Right kidney (tissue), 1 donor: Measurements from ENCODE around the gene GPRIN3.
"Not testable (repeated sequence)": the region's sequence is repeated elsewhere in the genome, so short reads cannot be mapped to it uniquely, and the experiment has no call there.

Source experiments
- DNase-seq: peaks from one replicate; pipeline ENCODE4 v3.0.0-alpha.2; 2016

GPRIN3 gene

DNA sequence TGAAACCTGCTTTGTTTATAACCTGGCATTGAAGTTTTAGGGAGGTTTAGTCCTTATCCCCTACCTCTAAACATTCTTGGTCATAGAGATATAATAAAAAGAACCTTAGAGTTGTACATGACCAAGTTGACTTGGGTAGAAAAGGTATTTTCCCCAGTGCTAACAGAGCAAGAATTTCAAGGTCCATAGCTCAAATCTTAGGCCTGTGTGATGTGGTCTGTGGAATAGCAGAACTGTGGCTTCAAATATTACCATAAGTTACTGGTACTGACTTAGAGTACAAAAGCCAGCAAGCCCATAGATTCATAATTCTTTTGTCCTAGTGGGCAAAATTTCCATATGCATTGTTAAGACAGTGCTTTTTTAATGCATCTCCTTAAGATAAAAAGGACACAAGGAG, 91.2 kb downstream of the GPRIN3 start:
- no peak for DNase-seq

DNA sequence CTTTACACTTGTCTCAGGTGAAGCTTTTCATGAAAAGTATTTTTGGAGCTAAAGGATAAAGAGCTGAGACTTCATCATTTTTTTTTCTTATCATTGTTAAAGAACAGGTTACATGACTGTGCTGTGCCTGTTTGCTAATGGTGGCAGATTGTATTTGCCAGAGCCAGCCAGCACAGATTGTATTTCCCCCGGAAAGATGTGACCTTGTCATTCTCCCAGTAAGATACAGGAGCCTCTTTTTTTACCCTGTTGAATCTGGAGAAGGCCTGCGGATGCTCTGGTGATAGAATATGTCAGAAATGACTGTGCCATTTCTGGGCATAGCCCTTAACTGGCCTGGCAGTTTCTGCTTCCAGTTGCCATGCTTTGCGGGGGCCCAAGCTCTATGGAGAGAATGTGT, 91.9 kb downstream of the GPRIN3 start:
- DNase-seq: no peak

DNA sequence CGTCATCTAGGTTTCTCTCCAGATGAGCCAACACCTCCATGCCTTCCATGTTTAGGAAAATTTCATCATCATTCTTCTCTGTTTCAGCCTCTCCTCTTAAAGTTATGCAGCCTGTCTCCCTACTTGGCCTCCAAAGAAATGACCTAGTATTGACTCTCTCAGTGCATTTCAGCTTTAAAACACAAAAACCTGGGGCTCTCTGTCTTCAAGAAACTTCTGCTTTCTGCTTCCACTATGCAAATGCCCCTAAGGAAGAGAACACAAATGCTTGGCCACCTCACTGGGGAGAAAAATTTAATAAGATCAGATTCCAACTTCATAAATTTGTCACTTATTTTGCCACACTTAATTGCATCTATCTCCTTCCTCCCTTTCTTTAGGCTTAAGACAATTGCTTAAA, 93.3 kb downstream of the GPRIN3 start:
- DNase-seq: no peak

DNA sequence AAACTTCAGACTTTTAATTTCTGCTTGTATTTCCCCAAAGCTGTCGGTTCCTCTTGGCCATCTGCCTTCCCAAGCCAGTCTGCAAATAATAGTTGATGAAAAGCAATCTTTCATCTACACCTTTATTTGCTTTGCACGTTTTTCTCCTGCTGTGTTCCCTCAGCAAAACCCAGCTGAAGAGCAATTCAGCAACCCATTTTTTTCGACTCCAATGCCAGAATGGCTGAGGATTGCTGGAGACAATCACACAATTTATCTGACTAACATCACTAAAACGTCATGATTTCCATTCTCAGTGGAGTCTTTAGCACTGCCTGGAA, 94.3 kb downstream of the GPRIN3 start:
- DNase-seq: no peak

DNA sequence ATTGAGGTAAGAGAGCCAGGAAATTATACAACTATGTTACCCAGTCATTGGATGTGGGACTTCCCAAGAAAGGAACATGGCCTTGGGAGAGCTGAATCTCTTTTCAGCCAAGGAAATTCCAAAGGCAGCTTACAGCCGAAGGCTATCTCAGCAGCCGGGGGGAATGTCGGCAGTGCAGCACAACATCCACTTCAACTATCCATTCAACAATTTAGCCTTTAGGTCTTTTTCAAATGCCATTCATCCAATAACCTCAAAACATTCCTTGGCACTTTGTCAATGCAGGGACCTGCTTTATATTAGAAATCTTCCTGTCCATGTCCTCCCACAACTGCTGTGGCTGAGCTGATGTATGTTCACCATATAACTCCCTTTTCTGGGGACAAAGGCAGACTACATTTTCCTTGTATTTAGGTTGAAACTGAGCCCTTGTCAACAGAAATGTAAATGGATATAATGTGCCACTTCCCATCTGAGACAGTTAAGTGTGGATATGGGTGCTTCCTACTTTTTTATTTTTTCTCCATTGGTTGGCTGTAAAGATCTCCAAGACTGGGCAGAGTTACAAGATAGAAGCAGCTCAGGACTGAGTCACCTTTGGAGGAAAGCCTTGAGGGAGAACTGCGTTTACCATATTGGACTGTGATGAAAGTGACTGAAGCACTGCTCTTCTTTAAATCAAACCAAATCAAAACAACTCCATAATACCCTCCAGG, 94.8 kb downstream of the GPRIN3 start:
- DNase-seq: no peak

DNA sequence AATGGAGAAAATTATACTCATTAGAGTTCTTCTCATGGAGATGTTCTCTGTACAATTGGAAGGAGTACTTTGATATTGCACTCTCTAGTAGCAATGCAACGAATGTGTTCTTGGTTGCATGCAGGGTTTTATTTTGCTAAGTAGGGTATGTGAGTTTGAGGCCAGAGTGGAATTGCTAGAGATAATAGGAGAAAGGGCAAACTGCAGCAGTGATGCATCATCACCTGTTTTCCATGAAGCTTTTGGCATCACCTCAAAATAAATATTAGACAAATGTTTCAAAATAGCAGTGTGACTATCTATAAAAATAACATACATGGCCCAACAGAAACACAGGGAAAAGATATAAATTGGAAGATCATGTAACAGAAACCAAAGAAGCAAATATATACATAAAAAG, 103.0 kb downstream of the GPRIN3 start:
- no peak for DNase-seq

DNA sequence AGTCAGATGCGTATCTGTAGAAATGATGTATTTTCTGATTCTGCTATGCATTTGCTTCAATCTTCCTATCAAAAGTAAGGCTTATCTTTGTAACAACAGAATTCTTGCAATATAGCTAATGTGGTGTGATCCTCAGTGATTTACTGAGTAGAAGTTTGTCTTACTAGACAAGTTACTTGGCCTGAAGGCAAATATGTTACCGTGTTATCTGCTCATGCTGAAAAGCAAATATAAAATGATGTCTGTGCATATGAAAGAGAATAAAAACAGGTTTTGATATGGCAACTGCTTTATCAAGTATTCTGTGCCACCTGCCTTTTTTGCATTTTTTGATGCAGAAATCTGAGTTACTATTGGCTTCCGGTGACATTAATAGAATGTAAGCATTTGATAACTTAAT, 103.7 kb downstream of the GPRIN3 start:
- no peak for DNase-seq

DNA sequence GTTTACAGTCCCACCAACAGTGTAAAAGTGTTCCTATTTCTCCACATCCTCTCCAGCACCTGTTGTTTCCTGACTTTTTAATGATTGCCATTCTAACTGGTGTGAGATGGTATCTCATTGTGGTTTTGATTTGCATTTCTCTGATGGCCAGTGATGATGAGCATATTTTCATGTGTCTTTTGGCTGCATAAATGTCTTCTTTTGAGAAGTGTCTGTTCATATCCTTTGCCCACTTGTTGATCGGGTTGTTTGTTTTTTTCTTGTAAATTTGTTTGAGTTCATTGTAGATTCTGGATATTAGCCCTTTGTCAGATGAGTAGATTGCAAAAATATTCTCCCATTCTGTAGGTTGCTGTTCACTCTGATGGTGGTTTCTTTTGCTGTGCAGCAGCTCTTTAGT, 108.2 kb downstream of the GPRIN3 start:
- not testable (repeated sequence) for DNase-seq

DNA sequence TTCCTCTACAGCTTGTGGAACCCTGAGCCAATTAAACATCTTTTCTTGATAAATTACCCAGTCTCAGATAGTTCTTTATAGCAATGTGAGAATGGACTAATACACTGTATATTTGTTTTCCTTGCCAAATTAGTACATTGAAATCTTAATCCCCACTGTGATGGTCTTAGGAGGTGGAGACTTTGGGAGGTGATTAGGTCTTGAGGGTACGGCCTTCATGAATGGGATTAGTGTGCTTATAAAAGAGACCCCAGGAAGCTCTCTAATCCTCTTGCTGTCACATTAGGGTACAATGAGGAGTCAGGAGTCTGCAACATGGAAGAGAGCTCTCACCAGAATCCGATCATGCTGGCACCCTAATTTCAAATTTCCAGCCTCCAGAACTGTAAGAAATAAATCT, 109.7 kb downstream of the GPRIN3 start:
- DNase-seq: no peak

DNA sequence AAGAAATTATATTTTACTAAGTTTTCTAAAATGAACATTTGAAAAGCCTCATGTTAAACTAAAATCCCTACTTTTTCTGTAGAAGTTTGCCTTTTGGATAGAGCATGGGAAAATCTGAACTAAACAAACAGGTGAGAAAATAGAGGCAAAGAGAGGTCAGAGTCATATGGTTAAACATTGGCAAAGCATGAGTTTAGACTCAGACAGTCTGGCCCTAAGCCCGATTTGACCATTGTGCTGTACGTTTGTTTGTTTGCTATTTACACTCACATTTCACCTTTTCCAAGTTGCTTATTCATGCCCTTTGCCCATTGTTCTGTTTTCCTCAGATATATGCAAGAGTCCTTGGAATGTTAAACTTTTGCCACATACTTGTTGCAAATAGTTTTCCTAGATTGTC, 110.9 kb downstream of the GPRIN3 start:
- DNase-seq: no peak

DNA sequence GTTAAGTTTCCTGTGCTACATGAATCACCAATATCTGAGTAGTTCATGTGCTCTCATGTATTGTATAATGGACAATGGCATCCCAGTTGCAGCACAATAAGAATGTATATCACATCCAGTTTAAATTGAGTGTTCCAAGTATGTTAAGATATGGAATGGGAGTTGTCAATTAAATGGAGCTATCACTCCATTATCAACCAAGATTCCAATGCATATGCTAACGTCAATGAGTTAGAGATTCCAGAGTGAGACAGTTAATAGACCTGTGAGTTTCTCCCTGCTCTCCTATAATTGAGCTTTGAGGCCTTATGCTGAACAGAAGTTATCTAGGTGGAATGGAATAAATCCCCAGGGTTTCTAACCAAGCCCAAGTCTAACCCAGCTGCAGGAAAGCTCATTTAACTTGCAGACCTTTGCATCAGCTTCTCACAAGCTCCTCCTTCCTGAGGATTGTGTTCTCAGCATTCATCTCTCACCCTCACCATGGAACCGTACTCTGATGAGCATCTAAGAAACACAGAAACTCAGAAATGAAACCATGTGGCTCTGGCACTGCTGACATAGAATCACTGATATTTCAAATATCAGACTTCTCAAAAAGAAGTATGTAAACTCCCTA, 111.4 kb downstream of the GPRIN3 start:
- no peak for DNase-seq

DNA sequence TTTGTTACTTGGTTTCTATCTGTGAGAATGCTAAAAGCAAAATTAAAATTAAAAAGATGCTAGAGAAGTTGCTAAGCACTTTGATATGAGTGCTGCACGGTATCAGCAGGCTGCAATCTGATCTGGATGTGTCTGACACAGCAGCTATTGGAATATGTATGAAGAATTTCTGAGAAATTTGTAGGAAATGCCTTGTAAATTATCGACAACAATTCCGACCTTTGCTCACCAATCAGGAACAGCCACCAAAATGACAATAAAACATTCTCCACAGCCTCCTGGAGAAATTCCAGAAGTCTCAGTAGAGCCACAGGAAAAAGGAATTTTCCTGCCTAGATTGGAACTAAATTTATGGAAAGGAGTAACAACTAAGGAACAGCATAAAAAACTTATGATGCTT, 113.8 kb downstream of the GPRIN3 start:
- no peak for DNase-seq
